Adipocyte (in vitro differentiated cells): ENCODE measurements around the gene SLX9.

Experiments used
- DNase-seq: peaks from one replicate; pipeline ENCODE4 v3.0.0-alpha.2; 2015; ENCODE audit warnings: low read depth
- H3K27me3 ChIP-seq: replicated peaks from 2 replicates; pipeline ENCODE4 v1.7.0; 2013; ENCODE audit warnings: mild to moderate bottlenecking, low read length, moderate library complexity; ENCODE audit not compliant: control insufficient read depth, insufficient read depth
- H3K36me3 ChIP-seq: 2 replicates; pipeline ENCODE4 v1.7.0; 2013; ENCODE audit warnings: low read length, mild to moderate bottlenecking, moderate library complexity; ENCODE audit not compliant: control insufficient read depth, insufficient read depth, severe bottlenecking
- H3K4me1 ChIP-seq: 2 replicates; pipeline ENCODE4 v1.7.0; 2013; ENCODE audit warnings: mild to moderate bottlenecking, low read length, moderate library complexity; ENCODE audit not compliant: control insufficient read depth, insufficient read depth
- H3K4me3 ChIP-seq: 2 replicates; pipeline ENCODE4 v1.7.0; 2013; ENCODE audit warnings: mild to moderate bottlenecking, low read length, moderate library complexity
- H3K9ac ChIP-seq: 2 replicates; pipeline ENCODE4 v1.7.0; 2013; ENCODE audit warnings: mild to moderate bottlenecking, low read length, moderate library complexity
- H3K9me3 ChIP-seq: 2 replicates; pipeline ENCODE4 v1.7.0; 2013; ENCODE audit warnings: mild to moderate bottlenecking, low read length, moderate library complexity; ENCODE audit not compliant: control insufficient read depth

SLX9 gene

DNA sequence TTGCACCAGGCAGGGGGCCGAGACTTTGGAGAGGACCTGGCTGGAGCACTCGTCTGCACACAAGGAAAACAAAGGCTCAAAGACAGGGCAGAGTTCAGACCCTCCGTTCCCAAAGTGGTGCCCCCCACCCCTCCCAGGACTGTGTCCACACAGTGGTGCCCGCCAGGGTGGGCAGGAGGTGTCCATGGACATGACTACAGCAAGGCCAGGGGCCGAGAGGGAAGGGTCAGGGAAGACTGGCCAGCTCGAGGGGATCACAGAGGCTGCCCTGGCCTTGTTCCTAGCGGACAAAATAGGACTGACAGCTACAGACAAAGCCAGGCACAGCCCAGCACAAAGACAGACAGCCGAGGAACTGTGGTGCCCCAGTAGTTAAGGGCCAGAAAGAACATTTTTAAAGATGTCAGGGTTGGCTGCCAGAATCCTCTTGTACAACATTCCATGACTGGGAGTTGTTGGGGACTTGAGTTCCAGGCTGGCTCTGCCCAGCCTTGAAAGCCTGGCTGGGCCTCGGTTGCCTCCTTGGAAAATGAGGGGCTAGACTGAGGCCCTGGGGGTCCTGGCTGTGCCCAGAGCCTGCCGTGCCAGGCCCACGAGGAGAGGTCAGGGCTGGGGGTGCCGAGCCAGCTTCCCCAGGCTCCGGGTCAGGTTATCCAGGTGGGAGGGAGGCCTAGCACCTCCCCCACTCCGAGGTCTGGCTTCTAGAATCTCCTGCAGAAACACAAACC, 63.7 kb downstream of the SLX9 start:
- peaks cover 9% of the 10 kb centered on the region for H3K9me3 ChIP-seq
- DNase-seq, result peak; percentile 20

DNA sequence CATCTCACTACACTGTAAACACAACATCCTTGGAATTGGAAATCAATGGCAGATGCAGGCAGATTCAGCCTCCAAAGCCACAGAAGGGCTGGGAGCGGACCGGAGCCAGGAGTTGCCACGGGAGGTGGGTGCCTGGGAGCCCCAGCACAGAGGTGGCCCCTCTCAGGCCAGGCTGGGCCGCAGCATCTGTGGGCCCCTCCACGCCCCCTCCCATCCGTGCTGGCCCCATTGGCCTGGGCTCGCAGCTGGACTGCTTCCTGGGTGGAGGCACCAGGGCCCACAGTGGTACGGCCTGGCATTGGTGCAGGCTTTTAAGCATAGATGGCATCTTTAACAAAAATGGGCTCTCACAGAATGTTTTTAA, 64.2 kb downstream of the SLX9 start:
- no peak overlapping the region for H3K4me3 ChIP-seq
- peaks cover 9% of the 10 kb centered on the region for H3K9me3 ChIP-seq
- no peak overlapping the region for H3K9ac ChIP-seq
- peaks cover 15% of the 10 kb centered on the region for H3K4me1 ChIP-seq
- H3K27me3 ChIP-seq, result no peaks in the 10 kb centered on the region
- no peaks in the 10 kb centered on the region for H3K36me3 ChIP-seq
- DNase-seq, result no peak

More for the DNA sequence above, 63.7 kb downstream of the SLX9 start:
- Histone ChIP-seq H3K36me3 (no peaks in the 10 kb centered on the region), H3K4me1 (peaks cover 15% of the 10 kb centered on the region), H3K4me3 (no peak overlapping the region), H3K27me3 (no peaks in the 10 kb centered on the region), H3K9ac (peak overlapping the region; percentile 16)

DNA sequence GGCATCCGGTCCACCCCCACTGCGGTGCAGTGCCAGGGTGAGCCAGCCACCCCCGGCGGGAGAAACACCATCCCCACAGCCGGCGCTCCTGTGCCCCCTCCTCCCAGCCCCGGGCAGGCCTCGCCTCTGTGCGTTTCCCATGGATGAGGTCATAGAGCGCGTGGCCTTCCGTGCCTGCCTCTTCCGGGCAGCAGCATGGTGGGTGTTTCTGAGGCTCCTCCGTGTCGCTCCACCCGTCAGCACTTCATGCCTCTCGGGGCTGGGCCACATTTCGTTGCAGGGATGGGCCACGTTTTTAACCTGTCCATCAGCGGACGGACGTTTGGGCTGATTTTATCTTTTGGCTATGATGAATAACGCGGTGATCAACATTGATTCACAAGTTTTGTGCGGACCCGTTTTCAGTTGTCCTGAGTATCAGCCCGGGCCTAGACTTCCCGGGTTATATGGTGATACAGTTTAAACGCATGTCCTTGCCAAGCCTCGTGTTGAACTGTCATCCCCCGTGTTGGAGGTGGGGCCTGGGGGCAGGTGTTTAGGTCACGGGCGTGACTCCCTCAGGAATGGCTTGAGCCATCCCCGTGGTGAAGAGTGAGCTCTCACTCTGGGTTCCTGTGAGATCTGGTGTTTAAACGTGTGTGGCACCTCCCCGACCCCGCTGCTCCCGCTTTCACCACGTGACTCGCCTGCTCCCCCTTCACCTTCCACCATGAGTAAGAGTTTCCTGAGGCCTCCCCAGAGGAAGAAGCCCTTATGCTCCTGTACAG, 64.8 kb downstream of the SLX9 start:
- peaks cover 9% of the 10 kb centered on the region for H3K9me3 ChIP-seq
- no peaks in the 10 kb centered on the region for H3K36me3 ChIP-seq
- peaks cover 15% of the 10 kb centered on the region for H3K4me1 ChIP-seq
- H3K9ac ChIP-seq, result no peak overlapping the region
- H3K27me3 ChIP-seq, result no peaks in the 10 kb centered on the region
- no peak for DNase-seq
- H3K4me3 ChIP-seq, result no peak overlapping the region

DNA sequence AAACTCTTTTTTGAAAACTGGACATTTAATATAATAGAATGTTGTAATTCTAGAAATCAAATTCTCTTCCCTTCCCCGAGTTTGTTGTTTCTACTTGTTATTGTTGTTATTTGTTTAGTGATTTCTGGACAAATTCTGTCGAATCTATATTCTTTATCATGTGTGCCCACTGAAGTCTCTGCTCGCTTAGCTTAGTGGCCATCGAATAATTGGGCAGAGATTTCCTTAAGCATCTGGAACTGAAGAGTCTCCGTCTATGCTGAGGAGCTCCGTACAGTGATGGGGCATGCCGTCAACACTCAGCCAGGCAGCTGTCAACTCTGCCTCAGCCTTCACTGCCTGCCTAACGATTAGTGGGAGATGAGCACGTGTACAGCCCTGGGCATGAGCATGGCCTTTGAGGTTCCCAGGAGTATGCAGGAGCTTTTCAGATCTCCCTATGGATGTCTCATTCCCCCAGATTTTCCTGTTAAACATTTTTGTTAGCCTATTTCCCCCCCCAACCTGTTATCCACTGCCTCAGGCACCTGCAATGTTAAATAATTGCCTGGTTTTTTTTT, 66.8 kb downstream of the SLX9 start:
- peaks cover 16% of the 10 kb centered on the region for H3K4me1 ChIP-seq
- H3K27me3 ChIP-seq, result no peaks in the 10 kb centered on the region
- no peaks in the 10 kb centered on the region for H3K36me3 ChIP-seq
- no peak overlapping the region for H3K9ac ChIP-seq
- H3K4me3 ChIP-seq, result no peak overlapping the region
- peaks cover 9% of the 10 kb centered on the region for H3K9me3 ChIP-seq
- no peak for DNase-seq

DNA sequence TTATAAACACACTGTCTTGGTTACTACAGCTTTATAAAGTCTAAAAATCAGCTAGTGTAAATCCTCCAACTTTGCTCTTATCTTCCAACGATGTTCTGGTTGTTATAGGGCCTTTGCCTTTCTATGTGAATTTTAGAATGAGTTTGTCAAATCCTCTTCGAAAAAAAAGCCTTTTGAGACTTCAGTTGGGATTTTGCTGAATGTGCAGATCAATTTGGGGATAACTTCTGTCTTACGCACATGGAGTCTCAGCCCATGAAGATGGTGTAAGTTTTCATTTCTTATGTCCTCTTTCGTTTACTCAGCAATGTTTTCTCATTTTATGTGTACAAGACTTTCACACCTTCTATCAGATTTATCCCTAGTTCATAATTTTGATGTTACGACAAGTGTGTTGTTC, 69.8 kb downstream of the SLX9 start:
- no peak for DNase-seq
- H3K27me3 ChIP-seq, result no peaks in the 10 kb centered on the region
- peaks cover 9% of the 10 kb centered on the region for H3K9me3 ChIP-seq
- H3K4me1 ChIP-seq, result peaks cover 23% of the 10 kb centered on the region
- H3K36me3 ChIP-seq, result no peaks in the 10 kb centered on the region
- H3K4me3 ChIP-seq, result no peak overlapping the region
- H3K9ac ChIP-seq, result no peak overlapping the region

DNA sequence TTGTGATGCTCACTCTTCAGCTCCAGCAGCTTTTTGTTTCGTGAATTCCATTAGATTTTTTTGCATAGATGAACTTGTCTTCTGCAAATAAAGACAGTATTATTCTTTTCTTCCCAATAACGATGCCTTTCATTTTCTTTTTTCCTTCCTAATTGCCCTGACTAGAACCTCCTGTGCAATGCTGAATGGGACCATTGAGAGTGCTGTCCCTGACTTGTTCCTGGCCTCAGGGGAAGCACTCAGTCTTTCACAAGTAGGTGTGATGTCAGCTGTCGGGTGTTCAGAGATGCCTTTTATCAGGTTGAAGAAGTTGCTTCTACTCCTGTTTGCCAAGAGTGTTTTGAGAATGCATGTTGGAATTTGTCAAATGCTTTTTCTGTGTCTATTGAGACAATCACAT, 70.3 kb downstream of the SLX9 start:
- Histone ChIP-seq H3K9me3 (peaks cover 9% of the 10 kb centered on the region), H3K4me1 (peaks cover 23% of the 10 kb centered on the region), H3K4me3 (no peak overlapping the region), H3K9ac (no peak overlapping the region), H3K27me3 (no peaks in the 10 kb centered on the region), H3K36me3 (no peaks in the 10 kb centered on the region)
- no peak for DNase-seq

DNA sequence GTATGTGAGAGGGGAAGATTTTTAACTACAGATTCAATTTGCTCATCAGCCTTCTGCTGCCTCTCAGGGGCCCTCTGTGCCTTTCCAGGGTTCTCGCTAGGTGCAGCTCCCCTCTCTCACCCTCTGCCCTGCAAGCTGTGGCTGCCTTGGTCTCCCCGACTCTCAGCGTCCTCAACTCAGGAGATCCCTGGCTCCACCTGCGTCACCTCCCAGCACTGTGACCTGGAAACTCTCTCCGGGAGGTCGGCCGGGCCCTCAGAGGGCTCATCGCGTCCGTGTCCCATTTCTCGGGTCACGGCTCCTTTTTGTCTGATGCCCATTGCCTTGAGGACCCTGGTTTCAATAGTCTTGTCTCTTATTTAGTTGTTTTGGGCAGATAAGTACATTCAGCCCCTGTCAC, 71.0 kb downstream of the SLX9 start:
- H3K4me3 ChIP-seq, result no peak overlapping the region
- DNase-seq, result no peak
- H3K27me3 ChIP-seq, result no peaks in the 10 kb centered on the region
- peaks cover 6% of the 10 kb centered on the region for H3K9me3 ChIP-seq
- H3K36me3 ChIP-seq, result no peaks in the 10 kb centered on the region
- H3K4me1 ChIP-seq, result peaks cover 23% of the 10 kb centered on the region
- no peak overlapping the region for H3K9ac ChIP-seq

DNA sequence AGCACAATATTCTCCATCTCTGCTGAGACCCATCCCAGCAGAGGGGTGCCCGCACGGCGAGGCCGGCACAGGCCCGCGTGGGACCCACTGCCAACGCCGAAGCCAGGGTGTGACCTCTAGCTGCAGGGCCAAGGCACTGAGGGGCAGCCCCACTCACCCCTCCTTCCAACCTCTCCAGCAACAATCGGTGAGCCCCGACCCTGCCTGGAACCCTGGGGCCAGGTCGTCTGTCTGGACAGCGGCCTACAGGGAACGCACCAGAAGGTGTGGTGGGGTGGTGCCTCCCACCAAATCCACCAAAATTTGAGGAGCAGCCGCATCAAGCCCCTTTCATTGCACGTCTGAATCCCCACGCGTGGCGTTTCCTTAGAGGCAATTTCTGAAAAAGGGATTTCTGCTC, 71.6 kb downstream of the SLX9 start:
- H3K27me3 ChIP-seq, result no peaks in the 10 kb centered on the region
- no peak for DNase-seq
- H3K36me3 ChIP-seq, result no peaks in the 10 kb centered on the region
- no peak overlapping the region for H3K9ac ChIP-seq
- no peak overlapping the region for H3K4me3 ChIP-seq
- H3K9me3 ChIP-seq, result peaks cover 3% of the 10 kb centered on the region
- H3K4me1 ChIP-seq, result peaks cover 23% of the 10 kb centered on the region

DNA sequence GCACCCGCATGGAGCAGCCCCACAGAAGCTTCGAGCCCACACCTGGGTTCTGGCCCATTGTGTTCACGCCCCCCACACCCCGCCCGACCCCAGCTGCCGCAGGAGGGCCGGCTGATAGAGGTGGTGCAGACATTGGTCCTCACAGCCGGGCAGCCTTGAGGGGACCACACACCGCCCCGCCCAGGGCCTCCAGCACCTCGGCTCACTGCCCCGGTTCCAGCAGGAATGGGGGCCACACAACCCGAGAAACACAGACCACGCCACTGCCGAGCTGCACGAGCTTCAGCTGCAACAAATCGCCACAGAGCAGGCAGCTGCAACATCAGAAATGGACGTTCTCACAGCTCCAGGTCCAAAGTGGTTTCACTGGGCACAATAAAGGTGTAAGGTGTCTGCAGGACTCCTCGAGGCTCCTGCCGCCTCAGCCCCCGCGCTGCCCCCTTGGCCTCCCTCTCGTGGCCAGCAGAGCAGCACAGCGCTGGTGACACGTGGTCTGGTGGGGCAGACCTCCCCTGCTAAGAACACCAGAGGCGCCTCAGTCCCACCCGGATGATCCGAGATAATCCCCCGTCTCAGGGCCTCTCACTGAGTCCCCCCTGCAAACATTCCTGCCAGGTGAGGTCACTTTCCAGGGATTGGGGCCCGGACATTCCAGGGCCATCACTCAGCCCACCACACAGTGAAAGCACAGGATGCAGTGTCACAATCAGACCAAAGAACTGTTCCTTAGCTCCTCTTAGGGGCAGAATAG, 72.3 kb downstream of the SLX9 start:
- peak overlapping the region; percentile 38 for H3K4me3 ChIP-seq
- no peaks in the 10 kb centered on the region for H3K36me3 ChIP-seq
- peaks cover 23% of the 10 kb centered on the region for H3K4me1 ChIP-seq
- no peaks in the 10 kb centered on the region for H3K9me3 ChIP-seq
- H3K27me3 ChIP-seq, result no peaks in the 10 kb centered on the region
- peak; percentile 86 for DNase-seq
- peak overlapping the region; percentile 61 for H3K9ac ChIP-seq

DNA sequence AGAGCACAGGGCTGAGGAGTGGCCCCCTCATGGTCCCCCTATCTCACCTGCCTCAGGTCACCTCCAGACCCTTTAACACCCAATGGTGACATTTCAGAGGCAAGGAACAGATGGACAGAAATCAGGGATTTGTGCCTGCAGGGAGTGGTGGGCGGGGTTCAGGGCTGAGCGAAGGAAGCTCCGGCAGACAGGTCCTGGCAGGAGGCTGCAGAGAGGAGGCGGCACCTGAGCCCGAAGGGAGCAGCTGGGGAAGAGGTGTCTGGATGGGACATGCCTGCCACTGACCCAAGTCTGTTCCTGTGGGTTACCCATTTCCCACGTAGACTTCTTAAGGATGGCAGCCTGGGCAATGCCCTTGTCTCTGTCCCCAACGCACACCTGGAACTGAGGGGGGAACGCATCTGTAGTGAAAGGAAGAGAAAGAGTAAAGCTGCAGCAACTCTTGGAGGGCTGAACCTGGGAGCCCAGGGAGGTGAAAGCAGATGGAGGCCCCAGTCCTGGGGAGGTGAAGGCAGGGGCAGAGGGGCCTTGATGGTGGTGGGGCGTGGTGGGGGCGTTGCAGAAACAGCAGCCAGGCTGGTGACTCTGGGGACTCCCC, 72.9 kb downstream of the SLX9 start:
- no peak for DNase-seq
- Histone ChIP-seq H3K4me3 (peak overlapping the region; percentile 38), H3K9me3 (no peaks in the 10 kb centered on the region), H3K27me3 (no peaks in the 10 kb centered on the region), H3K36me3 (no peaks in the 10 kb centered on the region), H3K4me1 (peaks cover 23% of the 10 kb centered on the region), H3K9ac (peak overlapping the region; percentile 61)
